K562 (cell line): ENCODE data around the gene PIEZO2. TPM values are rescaled to one million over a fixed set of nuclear protein-coding genes. Genes with fewer than 3 reads are reported as not detected.
"Not testable (repeated sequence)": the region's sequence is repeated elsewhere in the genome, so short reads cannot be mapped to it uniquely, and the experiment has no call there.

Experiments used
- ATAC-seq: fragments of 200-7000 bp; cut with Tn5 transposase; 3 replicates; pipeline ENCODE4 v1.9.1; 2020; ENCODE audit warnings: moderate library complexity
- BruUV-seq: library from RNA; stranded (reverse); fragments of 400-500 nt; replicated peaks from 2 replicates; lab custom pipeline; 2021; lab: Mats Ljungman, UMichigan
- CTCF ChIA-PET: fragments of 300-600 bp; formaldehyde crosslinking; extraction: SDS; loops from one replicate; lab custom pipeline; 2021; ENCODE audit warnings: low intra/inter-chr PET ratio; lab: Yijun Ruan, JAX
- POLR2A ChIA-PET: fragments of 300-600, 350-650 bp; sonication (Branson Sonifier 250); formaldehyde crosslinking; extraction: SDS; loops from one replicate; lab custom pipeline; 2021; ENCODE audit warnings: antibody characterized with exemption, inconsistent platforms; lab: Yijun Ruan, JAX
- DNase-seq, 4 experiments: peaks; one replicate each; pipeline versions ENCODE4 v3.0.0 to v3.0.0-alpha.2; 2011 to 2018; ENCODE audit warnings: low spot score in 3 of 4, mixed read lengths in 3 of 4; ENCODE audit errors: extremely low read depth in 1 of 4
- FAIRE-seq: peaks from 2 replicates; lab custom pipeline; 2011; peaks lifted over from hg19 to GRCh38; lab: Jason Lieb, UNC
- H2AFZ ChIP-seq: 2 replicates; pipeline ENCODE4 v1.6.0; 2011; ENCODE audit warnings: low read depth, low read length, control low read depth, inconsistent platforms
- H3K27ac ChIP-seq: fragments of 200-600 bp; 3 replicates; pipeline ENCODE4 v1.8.0; 2011; ENCODE audit warnings: low read depth, mild to moderate bottlenecking, control low read depth, inconsistent platforms, low read length, moderate library complexity, mixed read lengths; ENCODE audit errors: extremely low read depth
- H3K27me3 ChIP-seq, 2 experiments: fragments of 300-600 bp in 1 of 2; 2 replicates in 1 of 2; 3 replicates in 1 of 2; pipeline versions ENCODE4 v1.6.0 to v1.8.0; 2011; ENCODE audit warnings: inconsistent platforms in 2 of 2, low read length in 2 of 2, mild to moderate bottlenecking in 1 of 2, mixed read lengths in 1 of 2, moderate library complexity in 1 of 2; ENCODE audit not compliant: control insufficient read depth in 2 of 2, insufficient read depth in 2 of 2
- H3K36me3 ChIP-seq: fragments of 300-600 bp; 3 replicates; pipeline ENCODE4 v1.8.0; 2011; ENCODE audit warnings: mild to moderate bottlenecking, low read length, inconsistent platforms; ENCODE audit not compliant: control insufficient read depth, insufficient read depth
- H3K4me1 ChIP-seq, 2 experiments: fragments of 200-600 bp in 1 of 2; replicated peaks in 1 of 2; 2 replicates in 1 of 2; 3 replicates in 1 of 2; pipeline versions ENCODE4 v1.5.1 to v1.8.0; 2011; ENCODE audit warnings: inconsistent platforms in 2 of 2, low read length in 2 of 2, mild to moderate bottlenecking in 1 of 2, mixed read lengths in 1 of 2, moderate library complexity in 1 of 2; ENCODE audit not compliant: control insufficient read depth in 2 of 2, insufficient read depth in 2 of 2
- H3K4me2 ChIP-seq: 2 replicates; pipeline ENCODE4 v1.6.1; 2011; ENCODE audit warnings: low read length, control low read depth, inconsistent platforms, mixed read lengths; ENCODE audit not compliant: insufficient read depth
- H3K4me3 ChIP-seq: fragments of 200-600 bp; sonication (generic), shearing (Covaris generic); 2 replicates; pipeline ENCODE4 v1.5.1; 2016; ENCODE audit warnings: control low read depth, inconsistent platforms
- H3K79me2 ChIP-seq: fragments of 200-600 bp; 3 replicates; pipeline ENCODE4 v1.8.0; 2011; ENCODE audit warnings: low read length, inconsistent platforms; ENCODE audit not compliant: control insufficient read depth, insufficient read depth
- H3K9ac ChIP-seq, 2 experiments: 2 replicates each; pipeline versions ENCODE4 v1.6.0 to v1.6.1; 2011; ENCODE audit warnings: low read depth in 2 of 2, low read length in 2 of 2, control low read depth in 1 of 2, inconsistent platforms in 1 of 2, mild to moderate bottlenecking in 1 of 2, mixed read lengths in 1 of 2; ENCODE audit not compliant: insufficient read depth in 1 of 2
- H3K9me1 ChIP-seq: one replicate; pipeline ENCODE4 v1.6.0; 2011; ENCODE audit warnings: inconsistent platforms, mild to moderate bottlenecking, low read length, moderate library complexity; ENCODE audit not compliant: control insufficient read depth, insufficient read depth
- H3K9me3 ChIP-seq: replicated peaks from 2 replicates; pipeline ENCODE4 v1.5.1; 2011; ENCODE audit warnings: low read depth, low read length, inconsistent platforms; ENCODE audit not compliant: control insufficient read depth, insufficient read depth
- H4K20me1 ChIP-seq: replicated peaks from 2 replicates; pipeline ENCODE4 v1.6.1; 2011; ENCODE audit warnings: low read length, inconsistent platforms, mixed read lengths; ENCODE audit not compliant: control insufficient read depth, insufficient read depth
- ESRRA ChIP-seq: fragments of 450-650 bp; IDR thresholded peaks from 2 replicates; pipeline ENCODE4 v1.6.1; 2014; ENCODE audit warnings: low read depth, mild to moderate bottlenecking, moderate library complexity, borderline replicate concordance
- ZNF124 ChIP-seq: sonication (generic); formaldehyde crosslinking; IDR thresholded peaks from 2 replicates; pipeline ENCODE4 v1.8.1; 2022; ENCODE audit warnings: missing genetic modification reagents
- ZNF324 ChIP-seq: fragments of 250-450 bp; sonication (Bioruptor Pico); IDR thresholded peaks from 2 replicates; pipeline ENCODE4 v1.4.0; 2020; ENCODE audit warnings: mild to moderate bottlenecking
- ZNF785 ChIP-seq: fragments of 250-450 bp; sonication (Bioruptor Pico); IDR thresholded peaks from 2 replicates; pipeline ENCODE4 v1.4.0; 2020; ENCODE audit warnings: mild to moderate bottlenecking
- WGBS: fragments of 100-300 bp; shearing (Covaris generic); methylation state at CpG from one replicate; pipeline ENCODE4 v1.1.6; 2016; ENCODE audit warnings: low coverage, mixed read lengths; ENCODE audit not compliant: insufficient coverage; ENCODE audit errors: missing lambda C conversion rate; 5-methylcytosine and 5-hydroxymethylcytosine counted together
- in situ Hi-C: fragments of 300-500 bp; cut with MboI; formaldehyde crosslinking; loops from 4 replicates; pipeline ENCODE4 v1.15.0; 2018; ENCODE audit warnings: inconsistent platforms, mixed read lengths
- intact Hi-C: fragments of 100-400 bp; cut with micrococcal nuclease; formaldehyde crosslinking; loops from 2 replicates; pipeline ENCODE4 v1.14.2; 2022
- polyA plus RNA-seq, 8 experiments: library from polyadenylated mRNA; depleted of rRNA in 4 of 8; stranded (reverse) in 5 of 8; unstranded in 3 of 8; fragments of >200 nt; fragmentation: Nextera tagmentation in 2 of 8; fragmentation: Illumina TruSeq in 1 of 8; extraction: Ambion mirVana in 2 of 8; extraction: Trizol in 1 of 8; gene quantifications; 2 replicates each; pipeline versions ENCODE4 v1.2.1 to v1.2.3, GENCODE V29; 2011 to 2014; ENCODE audit warnings: inconsistent platforms in 1 of 8, missing spikeins in 1 of 8
- total RNA-seq, 7 experiments: library from RNA; depleted of rRNA in 6 of 7; stranded (reverse); fragments of >200 nt in 6 of 7; fragmentation: Illumina TruSeq in 2 of 7; extraction: Trizol in 2 of 7; gene quantifications; 2 replicates each; pipeline versions ENCODE4 v1.2.1 to v1.2.3, GENCODE V29; 2011 to 2021; ENCODE audit warnings: low replicate concordance in 1 of 7
- TF ChIP-seq, protein P1 (sequence below): sonication (generic); formaldehyde crosslinking; IDR thresholded peaks from 2 replicates; pipeline ENCODE4 v1.8.0; 2022; ENCODE audit warnings: missing genetic modification reagents, mild to moderate bottlenecking, moderate library complexity, borderline replicate concordance

The PIEZO2 gene
- total and polyA plus RNA-seq, 9 of the 15 experiments (the other 6 are each of a cell fraction or from before 2014, with no cell fraction given), result 0.54 to 4.1 (median 2.0) TPM

DNA sequence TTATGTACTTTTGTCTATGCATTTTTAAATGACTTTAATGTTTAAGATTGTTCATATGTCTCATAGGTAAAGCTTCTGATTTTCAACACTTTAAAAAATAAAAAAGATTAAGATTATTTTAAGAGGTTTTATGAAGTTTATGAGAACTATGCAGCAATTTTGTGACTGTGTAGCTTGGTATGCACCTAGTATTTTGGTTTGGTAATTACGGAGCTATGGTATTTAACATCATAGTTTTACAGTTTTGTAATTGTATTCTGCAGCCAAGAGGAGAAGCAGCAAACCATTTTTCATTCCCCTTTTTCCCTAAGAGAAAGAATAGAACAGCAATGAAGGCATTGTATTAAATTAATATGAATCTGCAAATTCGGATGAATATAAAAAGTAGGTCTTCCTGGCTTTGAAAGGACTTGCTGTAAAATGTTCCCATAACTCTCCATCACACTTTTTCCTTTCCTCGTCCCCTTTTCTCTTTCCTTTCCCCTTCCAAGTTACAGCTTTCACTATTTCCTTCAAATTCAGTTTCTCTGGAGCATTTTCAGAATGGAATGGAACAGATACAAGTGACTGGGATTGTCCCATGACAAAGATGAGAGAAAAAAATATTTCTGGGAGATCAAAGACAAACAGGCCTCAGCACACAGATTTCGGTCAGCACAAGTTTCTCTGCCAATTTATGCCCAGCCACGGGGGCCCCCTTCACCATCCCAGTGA, 26.1 kb upstream of the PIEZO2 start (continued):
- TF ChIP-seq ZNF785 (CRISPR knock-in tag) (no peak), ZNF124 (CRISPR knock-in tag) (no peak)

DNA sequence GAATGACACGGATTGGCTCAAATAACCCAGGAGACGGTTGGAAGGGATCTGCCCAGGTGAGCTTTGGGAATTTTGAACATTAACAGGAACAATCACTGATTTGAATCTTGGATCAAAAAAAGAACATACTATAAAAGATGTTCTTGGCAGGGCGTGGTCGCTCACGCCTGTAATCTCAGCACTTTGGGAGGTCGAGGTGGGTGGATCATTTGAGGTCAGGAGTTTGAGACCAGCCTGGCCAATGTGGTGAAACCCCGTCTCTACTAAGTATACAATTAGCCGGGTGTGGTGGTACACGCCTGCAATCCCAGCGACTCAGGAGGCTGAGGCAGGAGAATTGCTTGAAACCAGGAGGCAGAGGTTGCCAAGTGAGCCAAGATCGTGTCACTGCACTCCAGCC, 24.8 kb upstream of the PIEZO2 start:
- H3K79me2 ChIP-seq, BruUV-seq, FAIRE-seq, H3K9me3 ChIP-seq, CTCF ChIA-PET, H3K27ac ChIP-seq, in situ Hi-C loops, H3K27me3 ChIP-seq, H3K9ac ChIP-seq, H3K36me3 ChIP-seq, H3K4me2 ChIP-seq, intact Hi-C loops, H3K9me1 ChIP-seq, H3K4me3 ChIP-seq, H3K4me1 ChIP-seq, POLR2A ChIA-PET, DNase-seq, ATAC-seq, H4K20me1 ChIP-seq, H2AFZ ChIP-seq: not testable (repeated sequence)
- WGBS, result 0% methylated on average over 8 of the region's 11 CpGs

DNA sequence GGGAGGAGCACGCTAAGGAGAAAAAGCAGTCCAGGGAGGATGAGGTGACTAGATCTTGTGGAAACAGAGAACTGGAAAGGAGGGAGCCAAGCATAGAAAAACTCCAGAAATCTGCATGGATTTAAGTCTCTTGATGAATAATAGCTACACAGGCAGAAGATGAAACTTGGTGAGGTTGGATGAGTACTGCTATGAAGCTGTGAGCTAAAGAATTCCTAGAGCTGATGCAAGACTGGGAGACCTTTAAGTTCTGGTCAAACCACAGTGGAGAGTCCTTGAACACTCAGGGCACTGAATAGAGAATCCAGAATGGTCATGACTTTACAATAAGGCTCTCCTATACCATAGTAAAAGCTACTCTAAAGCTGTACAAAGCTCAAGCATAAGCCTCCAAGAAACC, 18.4 kb upstream of the PIEZO2 start:
- H3K9me1 ChIP-seq, result no peaks in the 10 kb centered on the region
- H4K20me1 ChIP-seq, result no peaks in the 10 kb centered on the region
- POLR2A ChIA-PET, result interaction anchor here (0.6 kb wide), 1 partner anchor 84 kb away, joined by 3 read pairs; no protein-coding TSS in a partner anchor
- 0% methylated on average over 1 of the region's 1 CpG for WGBS
- no peaks in the 10 kb centered on the region for H3K9me3 ChIP-seq
- no peak for FAIRE-seq
- ATAC-seq, result no peak
- intact Hi-C loops (no loop called here), in situ Hi-C loops (no loop called here)
- CTCF ChIA-PET, result no interaction called here
- no peak overlapping the region for H3K4me3 ChIP-seq
- DNase-seq, result no peak
- BruUV-seq, result no TSS peak
- H3K79me2 ChIP-seq, result no peaks in the 10 kb centered on the region
- H3K4me1 ChIP-seq, result peaks cover 0 to 3% of the 10 kb centered on the region in 2 experiments; a peak in 1 of 5 replicates
- no peaks in the 10 kb centered on the region for H3K36me3 ChIP-seq
- no peak overlapping the region for H3K4me2 ChIP-seq
- no peak overlapping the region for H2AFZ ChIP-seq
- TF ChIP-seq, protein P1, sequence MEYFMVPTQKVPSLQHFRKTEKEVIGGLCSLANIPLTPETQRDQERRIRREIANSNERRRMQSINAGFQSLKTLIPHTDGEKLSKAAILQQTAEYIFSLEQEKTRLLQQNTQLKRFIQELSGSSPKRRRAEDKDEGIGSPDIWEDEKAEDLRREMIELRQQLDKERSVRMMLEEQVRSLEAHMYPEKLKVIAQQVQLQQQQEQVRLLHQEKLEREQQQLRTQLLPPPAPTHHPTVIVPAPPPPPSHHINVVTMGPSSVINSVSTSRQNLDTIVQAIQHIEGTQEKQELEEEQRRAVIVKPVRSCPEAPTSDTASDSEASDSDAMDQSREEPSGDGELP (CRISPR knock-in tag), result no peak
- TF ChIP-seq ZNF324 (CRISPR knock-in tag), result no peak
- TF ChIP-seq ESRRA, result no peak
- no peaks in the 10 kb centered on the region for H3K27me3 ChIP-seq
- H3K27ac ChIP-seq, result no peak overlapping the region
- H3K9ac ChIP-seq, result no peak overlapping the region
